ENCODE data around the gene GPR137B.

Gene GPR137B

GRCh38 chr1:236142253-236143103, at the start of gene GPR137B:
Gene GPR137B, plus strand, starts transcription at chr1:236142539. Its CDS starts 84 bp downstream, at chr1:236142623.
- peak; percentile 9 for DNase-seq

- no peak for DNase-seq
Observed at GRCh38 chr1:236092899-236093298, 49.4 kb upstream of the GPR137B start.

GRCh38 chr1:236095705-236096520, 46.4 kb upstream of the GPR137B start:
- DNase-seq, result no peak

GRCh38 chr1:236096660-236097482, 45.5 kb upstream of the GPR137B start:
- DNase-seq, result peak; percentile 7

GRCh38 chr1:236098267-236098666, 44.1 kb upstream of the GPR137B start:
- DNase-seq, result no peak

- DNase-seq, result no peak
Observed at GRCh38 chr1:236099355-236099974, 42.9 kb upstream of the GPR137B start.

- DNase-seq, result no peak
Observed at GRCh38 chr1:236100799-236101198, 41.5 kb upstream of the GPR137B start.

- DNase-seq, result no peak
Observed at GRCh38 chr1:236101233-236102200, 40.8 kb upstream of the GPR137B start.

- no peak for DNase-seq
Observed at GRCh38 chr1:236102611-236103010, 39.7 kb upstream of the GPR137B start.

GRCh38 chr1:236103059-236103458, 39.3 kb upstream of the GPR137B start:
- DNase-seq, result no peak

GRCh38 chr1:236103646-236104218, 38.6 kb upstream of the GPR137B start:
- DNase-seq, result peak; percentile 18

GRCh38 chr1:236107121-236107907, 35.0 kb upstream of the GPR137B start:
- DNase-seq, result no peak

GRCh38 chr1:236108027-236108648, 34.2 kb upstream of the GPR137B start:
- no peak for DNase-seq

GRCh38 chr1:236110137-236110536, 32.2 kb upstream of the GPR137B start:
- no peak for DNase-seq

- no peak for DNase-seq
Observed at GRCh38 chr1:236111527-236112331, 30.6 kb upstream of the GPR137B start.

GRCh38 chr1:236112332-236112627, 30.1 kb upstream of the GPR137B start:
- DNase-seq, result no peak

- DNase-seq, result no peak
Observed at GRCh38 chr1:236113324-236114032, 28.9 kb upstream of the GPR137B start.

- no peak for DNase-seq
Observed at GRCh38 chr1:236114076-236114747, 28.1 kb upstream of the GPR137B start.
